ENCODE data around the gene CFAP73. TPM values are rescaled to one million over a fixed set of nuclear protein-coding genes. Genes with fewer than 3 reads are reported as not detected.

Gene CFAP73
- total and polyA plus RNA-seq, 2 of the 8 experiments (the other 6 are each of a cell fraction or from before 2014, with no cell fraction given) = 0.45 to 0.56 TPM

- no peak for TF ChIP-seq ZNF274 (IDR thresholded peaks at IDR 0.05; ENCODE audit: borderline replicate concordance, extremely low read depth, low read length)
- TF ChIP-seq FOSL1 (IDR thresholded peaks at IDR 0.05; ENCODE audit: insufficient read depth, low read depth, low read length) = no peak
- TF ChIP-seq SIX5 (IDR thresholded peaks at IDR 0.05; ENCODE audit: low read depth, low read length) = no peak
Measured at GRCh38 chr12:113172185-113172584, 22.7 kb downstream of the CFAP73 start (continued).

All from H1 (cell line).